Measurements from ENCODE around the gene IGFL1.
"Not testable (repeated sequence)": the region's sequence is repeated elsewhere in the genome, so short reads cannot be mapped to it uniquely, and the experiment has no call there.

IGFL1 gene

GRCh38 chr19:46226438-46226973, 3.0 kb upstream of the IGFL1 start:
- DNase-seq: no peak

- no peak for DNase-seq
Measured at GRCh38 chr19:46232029-46232428, 2.5 kb downstream of the IGFL1 start.

- no peak for DNase-seq
Measured at GRCh38 chr19:46232468-46232867, 2.9 kb downstream of the IGFL1 start.

- DNase-seq: no peak
Measured at GRCh38 chr19:46232938-46233621, 3.5 kb downstream of the IGFL1 start.

GRCh38 chr19:46233871-46234270, 4.3 kb downstream of the IGFL1 start:
- not testable (repeated sequence) for DNase-seq

GRCh38 chr19:46238141-46238540, 8.6 kb downstream of the IGFL1 start:
- DNase-seq: not testable (repeated sequence)

- no peak for DNase-seq
Measured at GRCh38 chr19:46239193-46240024, 9.9 kb downstream of the IGFL1 start.

- no peak for DNase-seq
Measured at GRCh38 chr19:46240693-46241092, 11.2 kb downstream of the IGFL1 start.

- no peak for DNase-seq
Measured at GRCh38 chr19:46241626-46242025, 12.1 kb downstream of the IGFL1 start.

GRCh38 chr19:46243081-46243654, 13.6 kb downstream of the IGFL1 start:
- not testable (repeated sequence) for DNase-seq

GRCh38 chr19:46250076-46250735, 20.7 kb downstream of the IGFL1 start:
- DNase-seq: no peak

GRCh38 chr19:46251416-46251815, 21.9 kb downstream of the IGFL1 start:
- DNase-seq: no peak

GRCh38 chr19:46254776-46255175, 25.2 kb downstream of the IGFL1 start:
- DNase-seq: no peak

- DNase-seq: no peak
Measured at GRCh38 chr19:46256855-46257254, 27.3 kb downstream of the IGFL1 start.

GRCh38 chr19:46261501-46261900, 32.0 kb downstream of the IGFL1 start:
- not testable (repeated sequence) for DNase-seq

- peak; percentile 22 for DNase-seq
Measured at GRCh38 chr19:46262684-46263296, 33.2 kb downstream of the IGFL1 start.

GRCh38 chr19:46264801-46265200, 35.3 kb downstream of the IGFL1 start:
- DNase-seq: not testable (repeated sequence)

- peak; percentile 52 for DNase-seq
Measured at GRCh38 chr19:46265217-46265828, 35.8 kb downstream of the IGFL1 start.

GRCh38 chr19:46269101-46269500, 39.6 kb downstream of the IGFL1 start:
- no peak for DNase-seq

GRCh38 chr19:46270521-46271256, 41.1 kb downstream of the IGFL1 start:
- no peak for DNase-seq

GRCh38 chr19:46271481-46272197, 42.1 kb downstream of the IGFL1 start:
- no peak for DNase-seq

Data from stimulated activated CD4-positive, alpha-beta T cell treated with anti-CD3 and anti-CD28 coated beads, Interleukin-4, amount 100 ng/mL, for 1 hour (primary cell).